Measurements from ENCODE around the gene TRIOBP. TPM values are rescaled to one million over a fixed set of nuclear protein-coding genes. Genes with fewer than 3 reads are reported as not detected.
"Not testable (repeated sequence)": the region's sequence is repeated elsewhere in the genome, so short reads cannot be mapped to it uniquely, and the experiment has no call there.

TRIOBP gene
- total RNA-seq, 1 donor from 2014 or later = 53.2 TPM

DNA sequence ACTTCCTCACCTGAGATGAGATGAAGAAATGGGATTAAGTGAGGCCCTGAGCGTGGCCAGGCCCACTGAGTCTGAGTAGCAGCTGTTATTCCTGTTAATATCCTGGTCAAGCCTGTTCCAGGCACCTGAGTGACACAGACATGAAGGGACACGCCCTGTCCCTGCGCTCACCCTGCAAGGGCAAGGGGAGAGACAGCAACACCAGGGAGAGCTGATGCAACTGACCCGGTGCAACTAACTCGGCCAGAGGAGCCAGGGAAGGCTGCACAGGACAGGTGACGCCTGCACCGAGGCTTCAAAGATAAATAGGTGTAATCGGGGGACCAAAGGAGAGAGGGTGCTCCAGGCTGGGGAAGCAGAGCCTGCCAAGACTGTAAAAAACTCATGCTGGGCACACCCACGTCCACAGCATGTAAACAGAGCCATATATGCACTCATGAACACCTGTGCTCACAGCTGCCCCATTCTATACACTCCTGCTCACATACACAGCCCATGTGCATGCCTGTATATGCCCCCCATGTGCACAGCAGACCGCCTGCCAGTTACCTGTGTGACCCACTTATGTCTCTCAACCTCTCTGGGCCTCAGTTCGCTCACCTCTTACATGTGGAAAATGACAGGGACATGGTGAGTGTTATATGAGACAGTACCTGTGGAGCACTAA, 88.1 kb downstream of the TRIOBP start:
- peaks cover 2% of the 10 kb centered on the region for H3K36me3 Mint-ChIP-seq (ENCODE audit: low read depth)
- no peak overlapping the region for H3K27ac Mint-ChIP-seq (ENCODE audit: unreplicated experiment)
- no peak for DNase-seq (ENCODE audit: low read depth, low spot score)
- no peaks in the 10 kb centered on the region for H3K27me3 Mint-ChIP-seq (ENCODE audit: low read depth)
- no peak overlapping the region for H3K4me3 Mint-ChIP-seq
- TF ChIP-seq, protein P1, sequence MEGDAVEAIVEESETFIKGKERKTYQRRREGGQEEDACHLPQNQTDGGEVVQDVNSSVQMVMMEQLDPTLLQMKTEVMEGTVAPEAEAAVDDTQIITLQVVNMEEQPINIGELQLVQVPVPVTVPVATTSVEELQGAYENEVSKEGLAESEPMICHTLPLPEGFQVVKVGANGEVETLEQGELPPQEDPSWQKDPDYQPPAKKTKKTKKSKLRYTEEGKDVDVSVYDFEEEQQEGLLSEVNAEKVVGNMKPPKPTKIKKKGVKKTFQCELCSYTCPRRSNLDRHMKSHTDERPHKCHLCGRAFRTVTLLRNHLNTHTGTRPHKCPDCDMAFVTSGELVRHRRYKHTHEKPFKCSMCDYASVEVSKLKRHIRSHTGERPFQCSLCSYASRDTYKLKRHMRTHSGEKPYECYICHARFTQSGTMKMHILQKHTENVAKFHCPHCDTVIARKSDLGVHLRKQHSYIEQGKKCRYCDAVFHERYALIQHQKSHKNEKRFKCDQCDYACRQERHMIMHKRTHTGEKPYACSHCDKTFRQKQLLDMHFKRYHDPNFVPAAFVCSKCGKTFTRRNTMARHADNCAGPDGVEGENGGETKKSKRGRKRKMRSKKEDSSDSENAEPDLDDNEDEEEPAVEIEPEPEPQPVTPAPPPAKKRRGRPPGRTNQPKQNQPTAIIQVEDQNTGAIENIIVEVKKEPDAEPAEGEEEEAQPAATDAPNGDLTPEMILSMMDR (conservative IDR thresholded peaks at IDR 0.05) = no peak
- H3K4me1 Mint-ChIP-seq = peaks cover 9% of the 10 kb centered on the region
- no peaks in the 10 kb centered on the region for H3K9me3 Mint-ChIP-seq

DNA sequence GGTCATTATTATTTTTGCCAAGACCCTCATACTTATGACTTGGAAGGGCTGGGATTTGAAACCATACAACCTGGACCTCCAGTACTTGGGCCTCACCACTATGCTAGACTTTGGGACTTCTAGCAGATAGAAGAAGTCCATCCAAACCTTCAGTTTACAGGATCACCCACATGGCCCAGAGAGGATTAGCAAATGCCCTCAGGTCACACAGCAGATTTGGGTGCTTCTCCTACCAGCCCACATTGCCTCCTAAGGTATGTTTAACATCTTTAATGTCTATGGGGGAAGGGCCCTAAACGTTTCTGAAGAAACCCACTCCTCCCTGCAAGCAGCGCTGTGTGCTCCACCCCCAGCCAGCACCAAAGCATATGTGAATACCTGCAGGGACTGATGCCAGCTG, 93.4 kb downstream of the TRIOBP start:
- no peak for DNase-seq (ENCODE audit: low read depth, low spot score)
- H3K9me3 Mint-ChIP-seq = no peaks in the 10 kb centered on the region
- TF ChIP-seq, protein P1 (conservative IDR thresholded peaks at IDR 0.05) = no peak
- H3K27me3 Mint-ChIP-seq (ENCODE audit: low read depth) = no peaks in the 10 kb centered on the region
- peaks cover 2% of the 10 kb centered on the region for H3K36me3 Mint-ChIP-seq (ENCODE audit: low read depth)
- no peak overlapping the region for H3K27ac Mint-ChIP-seq (ENCODE audit: unreplicated experiment)
- H3K4me3 Mint-ChIP-seq = no peak overlapping the region
- H3K4me1 Mint-ChIP-seq = peaks cover 9% of the 10 kb centered on the region

DNA sequence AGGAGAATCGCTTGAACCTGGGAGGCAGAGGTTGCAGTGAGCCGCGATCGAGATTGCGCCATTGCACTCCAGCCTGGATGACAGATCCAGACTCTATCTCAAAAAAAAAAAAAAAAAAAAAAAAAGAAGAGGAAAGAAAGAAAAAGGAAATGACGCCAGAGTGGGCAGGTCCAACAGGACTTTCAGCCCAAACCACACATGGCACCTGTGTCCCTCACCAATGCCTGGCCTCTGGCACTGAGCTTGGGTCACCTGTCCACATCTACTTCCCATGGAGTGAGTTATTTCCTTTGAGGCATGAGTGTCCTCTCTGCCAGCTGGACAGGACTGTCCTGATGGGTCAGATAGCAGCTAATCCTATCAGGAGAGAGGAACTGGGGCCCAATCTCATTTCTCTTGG, 95.6 kb downstream of the TRIOBP start:
- DNase-seq (ENCODE audit: low read depth, low spot score) = no peak
- peaks cover 9% of the 10 kb centered on the region for H3K4me1 Mint-ChIP-seq
- no peaks in the 10 kb centered on the region for H3K36me3 Mint-ChIP-seq (ENCODE audit: low read depth)
- no peak overlapping the region for H3K4me3 Mint-ChIP-seq
- TF ChIP-seq, protein P1 (conservative IDR thresholded peaks at IDR 0.05) = no peak
- H3K27ac Mint-ChIP-seq (ENCODE audit: unreplicated experiment) = no peak overlapping the region
- H3K9me3 Mint-ChIP-seq = no peaks in the 10 kb centered on the region
- H3K27me3 Mint-ChIP-seq (ENCODE audit: low read depth) = no peaks in the 10 kb centered on the region

DNA sequence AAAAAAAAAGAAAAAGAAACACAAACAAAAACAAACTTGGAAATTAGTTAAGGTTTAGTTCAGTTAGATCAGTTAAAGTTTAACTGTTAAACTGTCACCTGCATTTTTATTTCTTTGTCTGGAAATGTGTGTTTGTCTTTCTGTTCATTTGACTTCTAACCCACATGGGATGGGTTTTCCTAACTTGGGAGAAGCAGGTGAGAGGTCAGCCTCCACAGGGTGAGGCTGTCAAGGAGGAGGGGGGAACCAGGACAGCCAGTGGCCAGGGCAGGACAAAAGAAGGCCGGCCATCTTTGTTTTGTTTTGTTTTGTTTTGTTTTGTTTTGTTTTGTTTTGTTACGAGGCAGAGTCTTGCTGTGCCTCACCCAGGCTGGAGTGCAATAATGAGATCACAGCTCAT, 97.5 kb downstream of the TRIOBP start:
- Mint-ChIP-seq H3K27ac (ENCODE audit: unreplicated experiment) (no peak overlapping the region), H3K4me1 (peaks cover 9% of the 10 kb centered on the region), H3K4me3 (no peak overlapping the region), H3K36me3 (ENCODE audit: low read depth) (no peaks in the 10 kb centered on the region), H3K27me3 (ENCODE audit: low read depth) (no peaks in the 10 kb centered on the region), H3K9me3 (no peaks in the 10 kb centered on the region)
- DNase-seq (ENCODE audit: low read depth, low spot score) = no peak
- TF ChIP-seq, protein P1 (conservative IDR thresholded peaks at IDR 0.05) = no peak

DNA sequence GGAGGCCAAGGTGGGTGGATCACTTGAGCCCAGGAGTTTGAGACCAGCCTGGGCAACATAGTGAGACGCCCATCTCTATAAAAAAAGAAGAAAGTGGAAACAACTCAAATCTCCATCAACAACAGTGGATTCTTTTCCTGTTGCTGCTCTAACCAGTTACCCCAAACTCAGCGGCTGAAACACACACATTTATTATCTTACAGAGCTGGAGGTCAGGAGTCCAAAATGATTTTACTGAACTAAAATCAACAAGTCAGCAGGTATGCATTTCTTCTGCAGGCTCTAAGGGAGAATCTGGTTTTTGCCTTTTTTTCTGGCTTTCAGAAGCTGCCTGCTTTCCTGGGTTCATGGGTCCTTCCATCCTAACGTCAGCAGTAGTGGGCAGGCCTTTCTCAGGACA, 99.2 kb downstream of the TRIOBP start:
- Mint-ChIP-seq H3K4me3 (no peak overlapping the region), H3K9me3 (no peaks in the 10 kb centered on the region), H3K36me3 (ENCODE audit: low read depth) (no peaks in the 10 kb centered on the region), H3K27me3 (ENCODE audit: low read depth) (peaks cover 3% of the 10 kb centered on the region), H3K4me1 (peaks cover 9% of the 10 kb centered on the region), H3K27ac (ENCODE audit: unreplicated experiment) (no peak overlapping the region)
- TF ChIP-seq, protein P1 (conservative IDR thresholded peaks at IDR 0.05) = no peak
- DNase-seq (ENCODE audit: low read depth, low spot score) = no peak

DNA sequence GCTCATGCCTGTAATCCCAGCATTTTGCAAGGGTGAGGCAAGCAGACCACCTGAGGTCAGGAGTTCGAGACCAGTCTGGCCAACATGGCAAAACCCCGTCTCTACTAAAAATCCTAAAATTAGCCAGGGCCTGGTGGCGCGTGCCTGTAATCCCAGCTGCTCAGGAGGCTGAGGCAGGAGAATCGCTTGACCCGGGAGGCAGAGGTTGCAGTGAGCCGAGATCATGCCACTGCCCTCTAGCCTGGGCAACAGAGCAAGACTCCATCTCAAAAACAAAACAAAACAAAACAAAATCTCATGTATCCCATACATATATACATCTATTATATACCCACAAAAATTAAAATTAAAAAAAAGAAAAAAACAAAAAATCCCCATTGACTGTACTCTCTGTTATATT, 100.4 kb downstream of the TRIOBP start:
- H3K4me1 Mint-ChIP-seq; H3K4me3 Mint-ChIP-seq; H3K9me3 Mint-ChIP-seq; H3K27me3 Mint-ChIP-seq (ENCODE audit: low read depth); H3K27ac Mint-ChIP-seq (ENCODE audit: unreplicated experiment); DNase-seq (ENCODE audit: low read depth, low spot score); H3K36me3 Mint-ChIP-seq (ENCODE audit: low read depth): not testable (repeated sequence)
